ENCODE results near the gene SENP8.

The SENP8 gene

DNA sequence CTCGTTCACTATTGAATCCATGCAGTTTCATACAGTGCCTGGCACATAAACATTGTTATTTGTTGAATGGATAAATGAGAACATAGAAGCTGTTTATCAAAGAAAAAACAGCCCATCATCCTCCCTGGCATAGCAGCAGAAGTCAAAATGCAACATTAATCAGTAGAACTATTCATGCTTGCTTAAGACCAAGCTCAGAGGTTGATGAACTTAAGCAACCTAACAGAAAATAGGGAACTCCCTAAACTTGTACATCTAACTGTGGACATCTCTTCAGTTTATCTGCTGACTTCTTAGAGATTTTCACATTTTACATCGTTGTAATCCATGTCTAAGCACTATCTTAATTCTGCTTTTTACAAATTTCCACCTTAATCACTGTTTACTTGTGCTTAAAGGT lies 29.2 kb downstream of the SENP8 start:
- Histone ChIP-seq H3K36me3 (ENCODE audit: insufficient read depth) (no peaks in the 10 kb centered on the region), H2AFZ (ENCODE audit: low read depth) (no peak overlapping the region), H3K27me3 (ENCODE audit: insufficient read depth, low read depth) (no peaks in the 10 kb centered on the region; the same call in 1 of the 2 replicates), H4K20me1 (ENCODE audit: insufficient read depth) (no peaks in the 10 kb centered on the region), H3K4me3 (IDR thresholded peaks at IDR 0.05; ENCODE audit: insufficient read depth, low read depth, low read length) (no peak overlapping the region), H3K4me1 (ENCODE audit: low read depth, poor library complexity, severe bottlenecking) (peaks cover 3% of the 10 kb centered on the region), H3K4me2 (no peak overlapping the region), H3K79me2 (ENCODE audit: insufficient read depth, low read depth) (no peaks in the 10 kb centered on the region), H3K27ac (no peak overlapping the region), H3K9ac (no peak overlapping the region)
- TF ChIP-seq, protein P1, sequence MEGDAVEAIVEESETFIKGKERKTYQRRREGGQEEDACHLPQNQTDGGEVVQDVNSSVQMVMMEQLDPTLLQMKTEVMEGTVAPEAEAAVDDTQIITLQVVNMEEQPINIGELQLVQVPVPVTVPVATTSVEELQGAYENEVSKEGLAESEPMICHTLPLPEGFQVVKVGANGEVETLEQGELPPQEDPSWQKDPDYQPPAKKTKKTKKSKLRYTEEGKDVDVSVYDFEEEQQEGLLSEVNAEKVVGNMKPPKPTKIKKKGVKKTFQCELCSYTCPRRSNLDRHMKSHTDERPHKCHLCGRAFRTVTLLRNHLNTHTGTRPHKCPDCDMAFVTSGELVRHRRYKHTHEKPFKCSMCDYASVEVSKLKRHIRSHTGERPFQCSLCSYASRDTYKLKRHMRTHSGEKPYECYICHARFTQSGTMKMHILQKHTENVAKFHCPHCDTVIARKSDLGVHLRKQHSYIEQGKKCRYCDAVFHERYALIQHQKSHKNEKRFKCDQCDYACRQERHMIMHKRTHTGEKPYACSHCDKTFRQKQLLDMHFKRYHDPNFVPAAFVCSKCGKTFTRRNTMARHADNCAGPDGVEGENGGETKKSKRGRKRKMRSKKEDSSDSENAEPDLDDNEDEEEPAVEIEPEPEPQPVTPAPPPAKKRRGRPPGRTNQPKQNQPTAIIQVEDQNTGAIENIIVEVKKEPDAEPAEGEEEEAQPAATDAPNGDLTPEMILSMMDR (conservative IDR thresholded peaks at IDR 0.05; ENCODE audit: low read depth, low read length) = no peak

DNA sequence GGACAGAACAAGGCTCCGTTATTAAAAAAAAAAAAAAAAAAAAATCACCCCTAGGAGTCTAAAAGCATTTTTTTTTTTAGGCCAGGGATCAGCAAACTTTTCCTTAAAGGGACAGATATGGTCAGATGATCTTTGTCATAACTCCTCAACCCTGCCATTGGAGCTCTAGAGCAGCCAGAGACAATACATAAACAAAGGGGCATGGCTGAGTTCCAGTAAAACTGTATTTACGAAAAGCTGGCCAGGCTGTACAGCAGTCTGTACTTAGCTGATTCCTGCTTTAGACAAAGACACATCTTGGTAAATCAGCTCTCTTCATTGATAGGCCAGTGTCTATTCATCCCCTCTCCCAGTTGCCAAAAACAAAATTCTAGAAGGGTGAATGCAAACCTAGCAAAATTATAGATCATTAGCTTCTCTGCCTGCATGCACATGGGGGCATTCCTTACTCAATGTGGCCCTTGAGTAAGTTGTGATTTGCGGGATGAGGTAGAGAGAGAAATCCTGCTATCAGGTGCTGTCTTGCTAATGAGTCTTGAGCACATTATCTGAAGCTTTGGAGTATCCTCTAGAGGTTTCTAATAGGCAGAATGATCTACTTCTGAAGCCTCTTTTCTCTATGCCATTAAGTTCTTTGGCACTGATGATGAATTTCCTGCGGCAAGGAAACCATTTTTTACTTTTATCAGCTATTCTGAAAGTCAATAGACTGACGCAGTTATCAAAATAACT lies 35.2 kb downstream of the SENP8 start:
- H3K27me3 ChIP-seq (ENCODE audit: insufficient read depth, low read depth) = no peaks in the 10 kb centered on the region
- TF ChIP-seq, protein P1 (conservative IDR thresholded peaks at IDR 0.05; ENCODE audit: low read depth, low read length) = no peak
- H3K79me2 ChIP-seq (ENCODE audit: insufficient read depth, low read depth) = no peaks in the 10 kb centered on the region
- H3K9ac ChIP-seq = no peak overlapping the region
- no peak overlapping the region for H3K4me3 ChIP-seq (IDR thresholded peaks at IDR 0.05; ENCODE audit: insufficient read depth, low read depth, low read length)
- no peak overlapping the region for H2AFZ ChIP-seq (ENCODE audit: low read depth)
- no peaks in the 10 kb centered on the region for H3K4me1 ChIP-seq (ENCODE audit: low read depth, poor library complexity, severe bottlenecking)
- no peak overlapping the region for H3K4me2 ChIP-seq
- no peaks in the 10 kb centered on the region for H4K20me1 ChIP-seq (ENCODE audit: insufficient read depth)
- H3K36me3 ChIP-seq (ENCODE audit: insufficient read depth) = no peaks in the 10 kb centered on the region
- H3K27ac ChIP-seq = no peak overlapping the region

DNA sequence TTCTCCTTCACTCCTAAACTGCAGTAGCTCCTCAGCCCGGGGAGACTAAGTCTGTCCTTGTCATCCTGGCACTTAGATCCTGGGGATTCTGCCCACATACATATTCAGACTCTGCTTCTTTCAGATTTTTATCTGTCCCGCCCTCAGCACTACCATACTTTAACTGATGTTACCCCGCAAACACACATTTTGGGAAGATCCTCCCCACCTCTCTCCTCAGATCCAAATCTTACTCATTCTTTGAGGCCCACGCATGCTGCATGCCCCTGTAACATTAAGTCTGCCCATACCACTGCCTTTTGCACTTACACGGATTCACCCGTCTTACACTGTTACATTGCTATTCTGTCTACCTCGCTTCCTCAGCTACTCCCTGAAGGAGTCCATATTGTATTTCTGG lies 36.1 kb downstream of the SENP8 start:
- Histone ChIP-seq H3K36me3 (ENCODE audit: insufficient read depth) (no peaks in the 10 kb centered on the region), H3K4me3 (IDR thresholded peaks at IDR 0.05; ENCODE audit: insufficient read depth, low read depth, low read length) (no peak overlapping the region), H3K27me3 (ENCODE audit: insufficient read depth, low read depth) (no peaks in the 10 kb centered on the region), H4K20me1 (ENCODE audit: insufficient read depth) (no peaks in the 10 kb centered on the region), H3K9ac (no peak overlapping the region), H3K27ac (no peak overlapping the region), H3K4me2 (no peak overlapping the region), H3K79me2 (ENCODE audit: insufficient read depth, low read depth) (no peaks in the 10 kb centered on the region), H2AFZ (ENCODE audit: low read depth) (no peak overlapping the region), H3K4me1 (ENCODE audit: low read depth, poor library complexity, severe bottlenecking) (no peaks in the 10 kb centered on the region)
- TF ChIP-seq, protein P1 (conservative IDR thresholded peaks at IDR 0.05; ENCODE audit: low read depth, low read length) = no peak

DNA sequence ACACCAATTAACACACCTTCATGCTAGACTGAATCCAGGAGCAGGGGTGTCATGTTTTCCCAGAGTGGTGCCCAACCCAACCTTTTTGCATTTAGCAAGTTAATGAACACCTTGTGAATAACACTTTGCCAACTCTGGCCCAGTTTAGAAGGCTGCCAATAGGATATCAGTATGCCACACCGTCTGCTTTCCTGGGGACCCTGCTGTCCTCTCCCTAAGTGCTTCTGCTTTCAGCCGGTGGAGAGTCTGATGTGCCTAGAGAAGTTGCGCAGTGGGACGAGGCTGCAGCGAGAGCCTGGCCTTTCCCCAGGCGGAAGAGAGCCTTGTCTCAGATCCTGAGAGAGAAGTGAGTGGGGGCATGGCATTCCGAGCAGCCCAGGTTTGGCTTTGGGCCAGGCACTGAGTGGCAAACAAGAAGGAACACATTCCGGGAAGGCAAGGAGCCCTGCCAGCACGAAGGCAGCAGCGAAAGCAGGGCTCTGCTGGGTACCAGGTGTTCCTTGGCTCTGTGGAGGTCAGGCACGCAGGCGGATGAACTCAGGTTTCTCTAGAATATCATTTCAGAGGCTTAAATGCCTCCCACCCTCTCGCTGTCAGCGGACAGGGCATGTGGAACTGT lies 36.9 kb downstream of the SENP8 start:
- TF ChIP-seq, protein P1 (conservative IDR thresholded peaks at IDR 0.05; ENCODE audit: low read depth, low read length) = no peak
- no peak overlapping the region for H3K4me2 ChIP-seq
- H3K9ac ChIP-seq = no peak overlapping the region
- no peaks in the 10 kb centered on the region for H3K27me3 ChIP-seq (ENCODE audit: insufficient read depth, low read depth)
- H2AFZ ChIP-seq (ENCODE audit: low read depth) = no peak overlapping the region; the same call in 1 of the 2 replicates
- H4K20me1 ChIP-seq (ENCODE audit: insufficient read depth) = no peaks in the 10 kb centered on the region
- H3K36me3 ChIP-seq (ENCODE audit: insufficient read depth) = no peaks in the 10 kb centered on the region
- H3K4me3 ChIP-seq (IDR thresholded peaks at IDR 0.05; ENCODE audit: insufficient read depth, low read depth, low read length) = no peak overlapping the region
- H3K79me2 ChIP-seq (ENCODE audit: insufficient read depth, low read depth) = no peaks in the 10 kb centered on the region
- H3K4me1 ChIP-seq (ENCODE audit: low read depth, poor library complexity, severe bottlenecking) = no peaks in the 10 kb centered on the region
- H3K27ac ChIP-seq = no peak overlapping the region
